ENCODE data around the gene MCM7. TPM values are rescaled to one million over a fixed set of nuclear protein-coding genes. Genes with fewer than 3 reads are reported as not detected.

Gene MCM7
- total and polyA plus RNA-seq, 2 of the 13 experiments (the other 11 are each of a cell fraction or from before 2014, with no cell fraction given), result 84.5 to 214 TPM

DNA sequence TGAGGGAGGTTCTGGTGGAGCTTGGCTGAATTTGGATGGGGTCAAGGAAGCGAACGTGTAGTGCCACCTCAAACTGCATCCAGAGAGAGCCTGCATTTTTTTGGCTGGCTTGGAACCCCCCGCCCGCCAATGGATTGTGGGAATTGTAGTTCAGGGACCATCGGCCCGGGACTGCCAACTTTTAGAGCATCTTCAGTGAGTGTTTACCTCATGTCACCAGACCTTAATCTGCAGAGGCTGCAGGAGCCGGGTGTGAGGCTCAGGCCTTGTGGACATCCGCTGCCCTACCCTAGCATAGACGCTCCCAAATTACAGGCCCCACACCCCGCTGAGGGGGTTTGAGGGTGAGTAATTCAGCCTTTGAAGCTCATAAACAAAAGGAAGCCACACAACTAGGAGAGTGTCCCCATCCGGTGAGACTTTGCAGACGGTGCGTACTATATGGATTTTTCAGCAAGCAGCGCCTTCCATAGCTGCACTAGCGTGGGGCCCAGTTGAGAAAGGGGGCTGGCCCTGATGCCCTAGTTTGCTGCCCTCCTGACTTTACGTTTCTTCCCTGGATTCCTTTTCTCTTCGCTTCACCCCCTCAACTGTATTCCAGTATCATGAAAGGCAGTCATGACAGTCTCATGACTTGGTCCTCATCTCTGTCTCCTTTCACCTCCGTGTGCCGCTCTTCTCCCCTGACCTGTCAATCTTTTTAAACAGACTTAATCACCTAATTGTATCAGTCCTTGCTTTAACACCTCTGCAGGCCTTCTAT, 19.0 kb upstream of the MCM7 start (continued):
- TF ChIP-seq, protein P1, sequence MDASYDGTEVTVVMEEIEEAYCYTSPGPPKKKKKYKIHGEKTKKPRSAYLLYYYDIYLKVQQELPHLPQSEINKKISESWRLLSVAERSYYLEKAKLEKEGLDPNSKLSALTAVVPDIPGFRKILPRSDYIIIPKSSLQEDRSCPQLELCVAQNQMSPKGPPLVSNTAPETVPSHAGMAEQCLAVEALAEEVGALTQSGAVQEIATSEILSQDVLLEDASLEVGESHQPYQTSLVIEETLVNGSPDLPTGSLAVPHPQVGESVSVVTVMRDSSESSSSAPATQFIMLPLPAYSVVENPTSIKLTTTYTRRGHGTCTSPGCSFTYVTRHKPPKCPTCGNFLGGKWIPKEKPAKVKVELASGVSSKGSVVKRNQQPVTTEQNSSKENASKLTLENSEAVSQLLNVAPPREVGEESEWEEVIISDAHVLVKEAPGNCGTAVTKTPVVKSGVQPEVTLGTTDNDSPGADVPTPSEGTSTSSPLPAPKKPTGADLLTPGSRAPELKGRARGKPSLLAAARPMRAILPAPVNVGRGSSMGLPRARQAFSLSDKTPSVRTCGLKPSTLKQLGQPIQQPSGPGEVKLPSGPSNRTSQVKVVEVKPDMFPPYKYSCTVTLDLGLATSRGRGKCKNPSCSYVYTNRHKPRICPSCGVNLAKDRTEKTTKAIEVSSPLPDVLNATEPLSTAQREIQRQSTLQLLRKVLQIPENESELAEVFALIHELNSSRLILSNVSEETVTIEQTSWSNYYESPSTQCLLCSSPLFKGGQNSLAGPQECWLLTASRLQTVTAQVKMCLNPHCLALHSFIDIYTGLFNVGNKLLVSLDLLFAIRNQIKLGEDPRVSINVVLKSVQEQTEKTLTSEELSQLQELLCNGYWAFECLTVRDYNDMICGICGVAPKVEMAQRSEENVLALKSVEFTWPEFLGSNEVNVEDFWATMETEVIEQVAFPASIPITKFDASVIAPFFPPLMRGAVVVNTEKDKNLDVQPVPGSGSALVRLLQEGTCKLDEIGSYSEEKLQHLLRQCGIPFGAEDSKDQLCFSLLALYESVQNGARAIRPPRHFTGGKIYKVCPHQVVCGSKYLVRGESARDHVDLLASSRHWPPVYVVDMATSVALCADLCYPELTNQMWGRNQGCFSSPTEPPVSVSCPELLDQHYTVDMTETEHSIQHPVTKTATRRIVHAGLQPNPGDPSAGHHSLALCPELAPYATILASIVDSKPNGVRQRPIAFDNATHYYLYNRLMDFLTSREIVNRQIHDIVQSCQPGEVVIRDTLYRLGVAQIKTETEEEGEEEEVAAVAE (CRISPR knock-in tag; IDR thresholded peaks at IDR 0.05; ENCODE audit: borderline replicate concordance), result no peak
- TF ChIP-seq PCBP1 (IDR thresholded peaks at IDR 0.05; ENCODE audit: borderline replicate concordance, low read depth, low read length) (no peak), NFYB (CRISPR knock-in tag; IDR thresholded peaks at IDR 0.05) (no peak), SYNCRIP (IDR thresholded peaks at IDR 0.05; ENCODE audit: insufficient read depth, low read depth, low read length) (no peak), KDM5B (CRISPR knock-in tag; IDR thresholded peaks at IDR 0.05; ENCODE audit: borderline replicate concordance) (no peak), ZNF337 (CRISPR knock-in tag; IDR thresholded peaks at IDR 0.05; ENCODE audit: borderline replicate concordance, low read depth) (no peak), ZNF350 (CRISPR knock-in tag; IDR thresholded peaks at IDR 0.05; ENCODE audit: borderline replicate concordance, low read depth) (0 out of 2 replicates have a peak, but pooled peaks have one; percentile 21), KAT7 (CRISPR knock-in tag; IDR thresholded peaks at IDR 0.05; ENCODE audit: borderline replicate concordance) (no peak)
- TF ChIP-seq, protein P2, sequence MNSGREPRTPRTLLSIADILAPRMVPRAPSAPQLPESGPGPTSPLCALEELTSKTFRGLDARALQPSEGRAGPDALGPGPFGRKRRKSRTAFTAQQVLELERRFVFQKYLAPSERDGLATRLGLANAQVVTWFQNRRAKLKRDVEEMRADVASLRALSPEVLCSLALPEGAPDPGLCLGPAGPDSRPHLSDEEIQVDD (CRISPR knock-in tag; IDR thresholded peaks at IDR 0.05; ENCODE audit: borderline replicate concordance), result no peak
- TF ChIP-seq, protein P3, sequence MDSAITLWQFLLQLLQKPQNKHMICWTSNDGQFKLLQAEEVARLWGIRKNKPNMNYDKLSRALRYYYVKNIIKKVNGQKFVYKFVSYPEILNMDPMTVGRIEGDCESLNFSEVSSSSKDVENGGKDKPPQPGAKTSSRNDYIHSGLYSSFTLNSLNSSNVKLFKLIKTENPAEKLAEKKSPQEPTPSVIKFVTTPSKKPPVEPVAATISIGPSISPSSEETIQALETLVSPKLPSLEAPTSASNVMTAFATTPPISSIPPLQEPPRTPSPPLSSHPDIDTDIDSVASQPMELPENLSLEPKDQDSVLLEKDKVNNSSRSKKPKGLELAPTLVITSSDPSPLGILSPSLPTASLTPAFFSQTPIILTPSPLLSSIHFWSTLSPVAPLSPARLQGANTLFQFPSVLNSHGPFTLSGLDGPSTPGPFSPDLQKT (CRISPR knock-in tag; IDR thresholded peaks at IDR 0.05; ENCODE audit: borderline replicate concordance), result no peak
- TF ChIP-seq, protein P4, sequence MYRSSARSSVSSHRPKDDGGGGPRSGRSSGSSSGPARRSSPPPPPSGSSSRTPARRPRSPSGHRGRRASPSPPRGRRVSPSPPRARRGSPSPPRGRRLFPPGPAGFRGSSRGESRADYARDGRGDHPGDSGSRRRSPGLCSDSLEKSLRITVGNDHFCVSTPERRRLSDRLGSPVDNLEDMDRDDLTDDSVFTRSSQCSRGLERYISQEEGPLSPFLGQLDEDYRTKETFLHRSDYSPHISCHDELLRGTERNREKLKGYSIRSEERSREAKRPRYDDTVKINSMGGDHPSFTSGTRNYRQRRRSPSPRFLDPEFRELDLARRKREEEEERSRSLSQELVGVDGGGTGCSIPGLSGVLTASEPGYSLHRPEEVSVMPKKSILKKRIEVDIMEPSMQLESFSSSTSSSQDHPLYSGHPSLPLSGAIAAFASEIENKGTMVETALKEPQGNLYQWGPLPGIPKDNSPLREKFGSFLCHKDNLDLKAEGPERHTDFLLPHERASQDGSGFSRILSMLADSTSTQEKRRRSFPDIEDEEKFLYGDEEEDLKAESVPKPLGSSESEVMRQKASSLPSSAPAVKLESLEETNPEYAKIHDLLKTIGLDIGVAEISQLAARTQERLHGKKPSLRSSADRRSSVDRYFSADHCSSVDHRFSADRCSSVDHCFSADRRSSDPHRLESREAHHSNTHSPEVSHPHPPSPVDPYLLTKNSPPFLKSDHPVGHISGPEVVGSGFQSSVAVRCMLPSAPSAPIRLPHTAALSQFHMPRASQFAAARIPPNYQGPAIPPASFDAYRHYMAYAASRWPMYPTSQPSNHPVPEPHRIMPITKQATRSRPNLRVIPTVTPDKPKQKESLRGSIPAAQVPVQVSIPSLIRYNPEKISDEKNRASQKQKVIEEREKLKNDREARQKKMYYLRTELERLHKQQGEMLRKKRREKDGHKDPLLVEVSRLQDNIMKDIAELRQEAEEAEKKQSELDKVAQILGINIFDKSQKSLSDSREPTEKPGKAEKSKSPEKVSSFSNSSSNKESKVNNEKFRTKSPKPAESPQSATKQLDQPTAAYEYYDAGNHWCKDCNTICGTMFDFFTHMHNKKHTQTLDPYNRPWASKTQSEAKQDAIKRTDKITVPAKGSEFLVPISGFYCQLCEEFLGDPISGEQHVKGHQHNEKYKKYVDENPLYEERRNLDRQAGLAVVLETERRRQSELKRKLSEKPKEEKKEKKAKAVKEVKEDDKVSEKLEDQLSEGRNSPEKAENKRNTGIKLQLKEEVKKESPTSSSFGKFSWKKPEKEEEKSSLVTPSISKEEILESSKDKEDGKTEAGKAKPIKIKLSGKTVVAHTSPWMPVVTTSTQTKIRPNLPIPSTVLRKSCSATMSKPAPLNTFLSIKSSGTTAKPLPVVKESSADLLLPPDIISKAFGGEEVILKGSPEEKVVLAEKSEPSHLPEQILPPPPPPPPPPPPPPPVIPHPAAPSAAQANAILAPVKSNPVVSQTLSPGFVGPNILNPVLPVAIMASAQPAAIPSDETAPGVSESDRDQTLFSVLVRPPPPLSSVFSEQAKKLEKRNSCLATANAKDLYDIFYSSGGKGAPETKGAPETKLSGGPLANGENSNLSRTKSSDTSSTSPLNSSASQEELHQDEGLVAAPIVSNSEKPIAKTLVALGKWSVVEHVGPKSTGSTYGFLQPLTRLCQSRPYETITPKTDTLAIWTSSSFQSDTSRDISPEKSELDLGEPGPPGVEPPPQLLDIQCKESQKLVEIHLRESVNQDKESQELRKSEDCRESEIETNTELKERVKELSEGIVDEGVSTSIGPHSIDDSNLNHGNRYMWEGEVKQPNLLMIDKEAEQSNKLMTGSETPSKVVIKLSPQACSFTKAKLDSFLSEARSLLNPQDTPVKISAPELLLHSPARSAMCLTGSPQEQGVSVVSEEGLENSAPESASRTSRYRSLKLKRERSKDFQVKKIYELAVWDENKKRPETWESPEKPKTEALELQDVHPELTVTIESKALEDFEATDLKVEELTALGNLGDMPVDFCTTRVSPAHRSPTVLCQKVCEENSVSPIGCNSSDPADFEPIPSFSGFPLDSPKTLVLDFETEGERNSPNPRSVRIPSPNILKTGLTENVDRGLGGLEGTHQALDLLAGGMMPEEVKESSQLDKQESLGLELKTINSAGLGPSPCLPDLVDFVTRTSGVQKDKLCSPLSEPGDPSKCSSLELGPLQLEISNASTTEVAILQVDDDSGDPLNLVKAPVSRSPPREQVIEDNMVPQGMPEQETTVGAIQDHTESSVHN (CRISPR knock-in tag; IDR thresholded peaks at IDR 0.05), result 0 out of 2 replicates have a peak, but pooled peaks have one; percentile 41

Data from HepG2 (cell line).